HCT116 (cell line): ENCODE measurements around the gene KLHDC3. TPM values are rescaled to one million over a fixed set of nuclear protein-coding genes. Genes with fewer than 3 reads are reported as not detected.

Source experiments
- ATAC-seq: fragments of 200-7000 bp; cut with Tn5 transposase; 2 replicates; pipeline ENCODE4 v1.9.1; 2020; ENCODE audit warnings: mild to moderate bottlenecking, moderate library complexity
- BruUV-seq: library from RNA; stranded (reverse); fragments of 400-500 nt; replicated peaks from 2 replicates; lab custom pipeline; 2021; lab: Mats Ljungman, UMichigan
- CTCF ChIA-PET: fragments of 300-600 bp; sonication (Branson Sonifier 250); formaldehyde crosslinking; loops from one replicate; lab custom pipeline; 2021; ENCODE audit warnings: antibody characterized with exemption; lab: Charles Lee
- POLR2A ChIA-PET: fragments of 300-600, 350-600 bp; sonication (Branson Sonifier 250); formaldehyde crosslinking; loops from one replicate; lab custom pipeline; 2021; ENCODE audit warnings: antibody characterized with exemption; lab: Charles Lee
- RAD21 ChIA-PET, 2 experiments: fragments of 300-600 bp; sonication (Branson Sonifier 250); formaldehyde crosslinking; loops; one replicate each; lab custom pipeline; 2023; ENCODE audit warnings: low total read pairs in 2 of 2; ENCODE audit not compliant: uncharacterized antibody in 2 of 2, unreplicated experiment in 2 of 2, low non-redundant PET in 1 of 2; lab: Charles Lee
- DNase-seq: peaks from one replicate; pipeline ENCODE4 v3.0.0-alpha.2; 2010; ENCODE audit warnings: low read depth, low spot score
- H2AFZ ChIP-seq: fragments of 200-600 bp; shearing (Covaris generic), sonication (generic); 2 replicates; pipeline ENCODE4 v1.6.1; 2017; ENCODE audit warnings: low read depth, mixed run types, mixed read lengths, antibody characterized with exemption, low read length; ENCODE audit not compliant: poor library complexity, severe bottlenecking
- H3K27ac ChIP-seq: 2 replicates; pipeline ENCODE4 v1.5.1; 2012; ENCODE audit warnings: low read depth, low read length
- H3K27me3 ChIP-seq: fragments of 200-600 bp; sonication (generic); 2 replicates; pipeline ENCODE4 v1.6.1; 2016; ENCODE audit warnings: mixed run types, low read length, mixed read lengths; ENCODE audit not compliant: insufficient read depth
- H3K36me3 ChIP-seq, 2 experiments: fragments of 200-500 bp in 1 of 2; fragments of 200-600 bp in 1 of 2; sonication (Bioruptor generic) in 1 of 2; sonication (generic) in 1 of 2; 2 replicates each; pipeline versions ENCODE4 v1.5.1 to v1.6.1; 2014 to 2016; ENCODE audit warnings: low read length in 2 of 2, inconsistent platforms in 1 of 2, mixed read lengths in 1 of 2, mixed run types in 1 of 2; ENCODE audit not compliant: insufficient read depth in 2 of 2, control insufficient read depth in 1 of 2
- H3K4me1 ChIP-seq, 2 experiments: fragments of 200-600 bp in 1 of 2; sonication (generic) in 1 of 2; 2 replicates each; pipeline versions ENCODE4 v1.5.1 to v1.6.1; 2012 to 2017; ENCODE audit warnings: low read length in 2 of 2, inconsistent platforms in 1 of 2, mild to moderate bottlenecking in 1 of 2, mixed read lengths in 1 of 2, mixed run types in 1 of 2, moderate library complexity in 1 of 2; ENCODE audit not compliant: insufficient read depth in 2 of 2, control insufficient read depth in 1 of 2
- H3K4me2 ChIP-seq: fragments of 200-600 bp; sonication (generic); 2 replicates; pipeline ENCODE4 v1.6.1; 2017; ENCODE audit warnings: mixed run types, low read length, mixed read lengths
- H3K4me3 ChIP-seq, 2 experiments: fragments of 200-600 bp in 1 of 2; sonication (generic) in 1 of 2; replicated peaks in 1 of 2; 2 replicates each; pipeline ENCODE4 v1.5.1; 2011 to 2016; ENCODE audit warnings: low read length in 2 of 2, control low read depth in 1 of 2, low read depth in 1 of 2, mild to moderate bottlenecking in 1 of 2, mixed read lengths in 1 of 2, mixed run types in 1 of 2
- H3K79me2 ChIP-seq: fragments of 200-600 bp; sonication (generic); 2 replicates; pipeline ENCODE4 v1.6.1; 2017; ENCODE audit warnings: mild to moderate bottlenecking, mixed run types, low read length, moderate library complexity, mixed read lengths; ENCODE audit not compliant: insufficient read depth
- H3K9ac ChIP-seq: fragments of 200-600 bp; sonication (generic); 2 replicates; pipeline ENCODE4 v1.6.1; 2016; ENCODE audit warnings: low read length, mixed read lengths
- H3K9me2 ChIP-seq: fragments of 200-600 bp; sonication (generic), shearing (Covaris generic); 2 replicates; pipeline ENCODE4 v1.6.1; 2017; ENCODE audit warnings: mixed run types, mild to moderate bottlenecking, moderate library complexity; ENCODE audit not compliant: insufficient read depth
- H3K9me3 ChIP-seq, 2 experiments: fragments of 200-500 bp in 1 of 2; fragments of 200-600 bp in 1 of 2; sonication (Bioruptor generic) in 1 of 2; sonication (generic) in 1 of 2; 2 replicates each; pipeline ENCODE4 v1.6.1; 2014 to 2017; ENCODE audit warnings: low read length in 2 of 2, mixed read lengths in 2 of 2, inconsistent platforms in 1 of 2, low read depth in 1 of 2, mild to moderate bottlenecking in 1 of 2, mixed run types in 1 of 2, moderate library complexity in 1 of 2; ENCODE audit not compliant: control insufficient read depth in 1 of 2, insufficient read depth in 1 of 2
- H4K20me1 ChIP-seq: fragments of 200-600 bp; sonication (generic), shearing (Covaris generic); 2 replicates; pipeline ENCODE4 v1.6.1; 2017; ENCODE audit warnings: mixed run types, mild to moderate bottlenecking, moderate library complexity; ENCODE audit not compliant: insufficient read depth
- CBX3 ChIP-seq: IDR thresholded peaks from 2 replicates; pipeline ENCODE4 v1.6.1; 2012; ENCODE audit warnings: low read depth
- CEBPB ChIP-seq: IDR thresholded peaks from 2 replicates; pipeline ENCODE4 v1.6.1; 2012; ENCODE audit warnings: low read depth
- CTCF ChIP-seq, 3 experiments: fragments of 200-600 bp in 1 of 3; sonication (generic) in 1 of 3; IDR thresholded peaks in 2 of 3; conservative IDR thresholded peaks in 1 of 3; 2 replicates each; pipeline ENCODE4 v1.5.1; 2012 to 2017; ENCODE audit warnings: low read depth in 2 of 3, low read length in 2 of 3, antibody characterized with exemption in 1 of 3, borderline replicate concordance in 1 of 3, control low read depth in 1 of 3, mild to moderate bottlenecking in 1 of 3, mixed read lengths in 1 of 3, mixed run types in 1 of 3, moderate library complexity in 1 of 3; ENCODE audit not compliant: insufficient read depth in 1 of 3
- EGR1 ChIP-seq: IDR thresholded peaks from 2 replicates; pipeline ENCODE4 v1.6.1; 2012; ENCODE audit warnings: low read depth
- ELF1 ChIP-seq: IDR thresholded peaks from 2 replicates; pipeline ENCODE4 v1.6.1; 2012; ENCODE audit warnings: low read depth, borderline replicate concordance
- EZH2 ChIP-seq: fragments of 200-600 bp; sonication (generic); IDR thresholded peaks from 2 replicates; pipeline ENCODE4 v1.6.1; 2017; ENCODE audit warnings: antibody characterized with exemption, mixed run types
- FOSL1 ChIP-seq: IDR thresholded peaks from 2 replicates; pipeline ENCODE4 v1.6.1; 2012; ENCODE audit warnings: low read depth
- JUND ChIP-seq: IDR thresholded peaks from 2 replicates; pipeline ENCODE4 v1.6.1; 2012
- MAX ChIP-seq: IDR thresholded peaks from 2 replicates; pipeline ENCODE4 v1.6.1; 2012
- POLR2A ChIP-seq: IDR thresholded peaks from 2 replicates; pipeline ENCODE4 v1.7.0; 2011; ENCODE audit warnings: borderline replicate concordance; ENCODE audit not compliant: insufficient read depth, insufficient read length; ENCODE audit errors: extremely low read depth
- POLR2AphosphoS5 ChIP-seq: IDR thresholded peaks from 2 replicates; pipeline ENCODE4 v1.6.1; 2011; ENCODE audit warnings: mild to moderate bottlenecking, low read depth, low read length, moderate library complexity
- REST ChIP-seq: IDR thresholded peaks from 2 replicates; pipeline ENCODE4 v1.6.1; 2012; ENCODE audit warnings: low read depth
- SIN3A ChIP-seq: IDR thresholded peaks from 2 replicates; pipeline ENCODE4 v1.6.1; 2012; ENCODE audit warnings: low read depth
- SP1 ChIP-seq: IDR thresholded peaks from 2 replicates; pipeline ENCODE4 v1.6.1; 2012; ENCODE audit warnings: low read depth
- TCF7L2 ChIP-seq: IDR thresholded peaks from 2 replicates; pipeline ENCODE4 v1.7.0; 2011; ENCODE audit warnings: borderline replicate concordance, inconsistent platforms; ENCODE audit not compliant: insufficient read depth, insufficient read length; ENCODE audit errors: extremely low read depth
- ZBTB33 ChIP-seq: IDR thresholded peaks from 2 replicates; pipeline ENCODE4 v1.6.1; 2011; ENCODE audit warnings: mild to moderate bottlenecking, low read length, moderate library complexity; ENCODE audit not compliant: insufficient replicate concordance; ENCODE audit errors: extremely low read depth
- ZFX ChIP-seq: fragments of 450-650 bp; IDR thresholded peaks from 2 replicates; pipeline ENCODE4 v1.6.1; 2017
- intact Hi-C: fragments of 100-400 bp; cut with micrococcal nuclease; formaldehyde crosslinking; loops from 2 replicates; pipeline ENCODE4 v1.10.0; 2022
- total RNA-seq: library from RNA; stranded (reverse); gene quantifications from one replicate; pipeline ENCODE4 v1.2.1, GENCODE V29; 2021; ENCODE audit not compliant: unreplicated experiment

Gene KLHDC3
- total RNA-seq, 1 experiment from 2014 or later, result 67.2 TPM

- H3K9me2 ChIP-seq, result no peaks in the 10 kb centered on the region
- no peak overlapping the region for H3K4me3 ChIP-seq
- BruUV-seq, result no TSS peak
- H3K27ac ChIP-seq, result no peak overlapping the region
- TF ChIP-seq REST (no peak), ELF1 (no peak), FOSL1 (no peak), POLR2A (no peak), CBX3 (no peak), EGR1 (no peak), TCF7L2 (no peak), ZFX (no peak), SP1 (no peak), CEBPB (no peak), SIN3A (no peak), JUND (no peak), EZH2 (no peak), POLR2AphosphoS5 (no peak), CTCF (IDR thresholded peaks at IDR 0.05 in 2 of 3, conservative IDR thresholded peaks at IDR 0.05 in 1 of 3; ENCODE audit: borderline replicate concordance in 1 of 3, insufficient read depth in 1 of 3, low read depth in 2 of 3, low read length in 2 of 3) (no peak), MAX (no peak), ZBTB33 (no peak)
- no peak overlapping the region for H3K9ac ChIP-seq
- intact Hi-C loops, result no loop called here
- DNase-seq (no peak), ATAC-seq (no peak)
- no peak overlapping the region for H3K4me2 ChIP-seq
- ChIA-PET POLR2A (interaction anchor here (1.2 kb wide), 1 partner anchor 15 kb away, joined by 4 read pairs; the partner anchor contains the start of gene RRP36), CTCF (no interaction called here), RAD21 (no interaction called here)
- H3K79me2 ChIP-seq, result no peaks in the 10 kb centered on the region
- peaks cover 9 to 15% of the 10 kb centered on the region in 2 experiments for H3K36me3 ChIP-seq
- H4K20me1 ChIP-seq, result no peaks in the 10 kb centered on the region
- H3K4me1 ChIP-seq, result no peaks in the 10 kb centered on the region
- H2AFZ ChIP-seq, result no peak overlapping the region
- H3K9me3 ChIP-seq, result no peaks in the 10 kb centered on the region
- H3K27me3 ChIP-seq, result no peaks in the 10 kb centered on the region
Observed at GRCh38 chr6:43035495-43036194, 21.6 kb downstream of the KLHDC3 start.
